ENCODE data around the gene EEFSEC. TPM values are rescaled to one million over a fixed set of nuclear protein-coding genes. Genes with fewer than 3 reads are reported as not detected.
A peak's percentile ranks its signal among the peaks of the same experiment; 100 is the strongest.

The EEFSEC gene
- total RNA-seq, 1 donor from 2014 or later: 16.9 TPM

GRCh38 chr3:128404276-128405068 lies 251.2 kb downstream of the EEFSEC start:
- peak; percentile 5 for ATAC-seq (ENCODE audit: poor library complexity)
- intact Hi-C loops (cut with DNase I): no loop called here
- DNase-seq: no peak

DNA sequence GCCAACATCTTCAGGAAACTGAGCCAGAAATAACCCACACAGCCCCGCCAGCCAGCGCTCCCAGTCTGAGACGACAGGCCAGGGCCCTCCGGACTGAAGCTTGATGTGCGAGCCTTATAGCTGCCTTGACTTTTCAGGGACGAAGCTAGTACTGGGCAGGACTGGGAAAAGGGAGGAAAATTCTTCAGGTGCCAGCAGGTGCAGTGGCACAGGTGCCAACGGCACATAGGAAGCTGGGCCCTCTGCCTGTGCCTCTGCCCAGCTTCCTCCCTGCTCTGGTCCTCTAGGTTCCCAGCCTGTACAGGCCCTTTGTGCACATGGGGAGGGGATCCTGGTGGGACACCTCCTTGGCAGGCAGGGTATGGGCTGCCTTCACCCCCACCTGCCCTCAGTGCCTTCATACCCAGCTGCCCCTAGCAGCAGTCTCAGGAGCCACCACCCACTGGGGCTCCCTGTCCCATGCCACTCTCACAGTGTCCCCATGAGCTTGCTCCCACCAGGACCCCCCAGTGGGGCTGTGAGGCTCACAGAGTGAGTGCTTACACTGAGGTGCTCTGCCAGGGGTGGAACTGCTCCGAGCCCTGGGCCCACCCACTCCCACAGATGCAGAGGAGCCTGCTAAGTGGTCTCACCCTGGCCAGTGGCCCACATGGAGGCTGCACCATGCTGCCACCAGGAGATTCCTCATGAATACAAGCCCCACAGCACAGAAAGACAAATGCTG lies 252.4 kb downstream of the EEFSEC start:
- no peak for ATAC-seq (ENCODE audit: poor library complexity)
- intact Hi-C loops (cut with DNase I): no loop called here
- no peak for DNase-seq

DNA sequence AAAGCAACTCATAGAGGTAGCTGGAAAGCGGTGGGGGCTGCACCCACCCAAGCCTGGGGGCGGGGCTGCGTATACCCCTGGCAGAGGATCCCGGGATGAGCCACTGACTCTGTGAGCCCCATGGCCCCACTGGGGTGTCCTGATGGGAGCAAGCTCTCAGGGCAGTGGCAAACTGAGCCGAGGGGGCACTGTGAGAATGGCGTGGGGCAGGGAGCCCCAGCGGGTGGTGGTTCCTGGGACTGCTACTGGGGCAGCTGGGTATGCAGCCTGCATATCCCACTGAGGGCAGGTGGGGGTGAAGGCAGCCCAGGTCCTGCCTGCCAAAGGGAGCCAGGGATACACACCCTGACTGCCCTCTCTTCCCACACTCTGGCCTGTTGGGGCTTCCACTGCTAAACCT lies 254.0 kb downstream of the EEFSEC start:
- intact Hi-C loops (cut with DNase I): no loop called here
- ATAC-seq (ENCODE audit: poor library complexity) (no peak), DNase-seq (no peak)

DNA sequence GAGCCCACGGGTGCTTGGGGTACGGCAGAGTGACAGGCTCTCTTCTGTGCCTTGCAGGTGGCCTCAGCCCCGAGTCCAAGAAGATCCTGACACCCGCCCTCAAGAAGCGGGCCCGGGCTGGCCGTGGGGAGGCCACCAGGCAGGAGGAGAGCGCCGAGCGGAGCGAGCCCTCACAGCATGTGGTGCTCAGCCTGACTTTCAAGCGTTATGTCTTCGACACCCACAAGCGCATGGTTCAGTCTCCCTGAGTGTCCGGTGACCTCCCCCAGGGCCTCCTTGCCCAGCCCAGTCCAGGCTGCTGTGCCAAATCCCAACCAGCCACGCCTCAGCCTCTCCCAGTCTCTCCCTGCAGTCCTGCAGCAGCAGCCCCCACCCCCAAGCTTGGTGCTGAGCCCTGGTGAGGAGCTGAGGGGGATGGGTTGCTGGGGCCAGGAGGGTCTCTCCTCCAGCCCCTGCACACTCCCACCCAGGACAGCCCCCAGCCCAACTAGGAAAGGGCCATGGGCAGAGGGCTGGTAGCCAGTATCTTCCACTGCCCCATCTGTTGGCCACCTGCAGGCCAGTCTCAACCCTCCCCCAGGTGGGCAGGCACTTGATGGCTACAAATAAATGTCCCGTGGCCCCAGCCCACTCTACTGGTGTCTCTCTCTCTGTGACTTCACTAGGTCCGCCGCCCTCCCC lies 254.9 kb downstream of the EEFSEC start:
- no peak for ATAC-seq (ENCODE audit: poor library complexity)
- intact Hi-C loops (cut with DNase I): no loop called here
- no peak for DNase-seq

- DNase-seq (peak; percentile 58), ATAC-seq (ENCODE audit: poor library complexity) (peak; percentile 59)
- intact Hi-C loops (cut with DNase I): no loop called here
Measured at GRCh38 chr3:128408693-128409623, 255.7 kb downstream of the EEFSEC start.

- no peak for ATAC-seq (ENCODE audit: poor library complexity)
- DNase-seq: no peak
- intact Hi-C loops (cut with DNase I): no loop called here
Measured at GRCh38 chr3:128409624-128410581, 256.6 kb downstream of the EEFSEC start.

- no peak for DNase-seq
- intact Hi-C loops (cut with DNase I): no loop called here
Measured at GRCh38 chr3:128410669-128411573, 257.6 kb downstream of the EEFSEC start.

DNA sequence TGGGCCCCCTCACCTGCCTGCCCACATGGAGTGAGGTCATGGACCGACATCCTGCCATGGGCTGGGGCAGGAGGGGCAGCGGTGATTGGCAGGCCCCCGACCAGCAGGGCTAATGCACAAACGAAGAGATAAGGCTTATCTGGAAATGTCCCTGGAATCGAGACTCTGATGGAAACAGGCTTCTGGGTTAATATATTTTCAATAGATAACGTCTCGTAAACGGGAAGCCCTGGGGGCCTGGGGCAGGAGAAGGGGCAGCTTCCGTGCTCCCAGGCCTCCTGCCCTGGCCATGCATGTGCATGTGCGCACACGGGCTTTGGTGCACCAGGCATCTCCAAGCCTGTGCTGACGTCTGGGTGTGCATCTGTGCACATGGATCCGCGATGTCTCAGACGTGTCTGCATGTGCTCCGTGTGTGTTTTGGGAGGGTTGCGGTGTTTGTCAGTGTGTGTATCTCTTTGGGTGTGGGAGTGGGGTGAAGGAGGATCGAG lies 258.3 kb downstream of the EEFSEC start:
- ATAC-seq (ENCODE audit: poor library complexity): no peak
- no peak for DNase-seq
- intact Hi-C loops (cut with DNase I): no loop called here

More at GRCh38 chr3:128410669-128411573, 257.6 kb downstream of the EEFSEC start:
- ATAC-seq (ENCODE audit: poor library complexity): no peak

GRCh38 chr3:128412180-128413002 lies 259.1 kb downstream of the EEFSEC start:
- no peak for DNase-seq
- intact Hi-C loops (cut with DNase I): no loop called here
- no peak for ATAC-seq (ENCODE audit: poor library complexity)

DNA sequence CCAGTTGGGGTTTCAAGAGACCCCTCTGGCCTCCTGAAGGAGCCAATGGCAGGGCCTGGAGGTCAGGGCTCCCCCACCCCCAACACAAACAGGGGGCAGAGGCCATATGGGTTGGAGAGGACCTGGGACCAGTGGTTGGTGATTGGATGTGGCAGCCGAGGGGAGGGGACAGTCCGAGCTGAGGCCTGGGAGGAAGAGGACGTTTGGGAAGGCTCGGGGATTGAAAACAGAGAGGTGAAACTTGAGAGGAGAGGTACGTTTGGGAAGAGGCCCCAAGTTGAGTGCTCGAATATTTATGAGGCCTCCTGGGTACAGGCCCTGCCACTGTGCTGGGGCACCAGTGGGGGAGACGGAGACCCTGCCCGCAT lies 259.7 kb downstream of the EEFSEC start:
- intact Hi-C loops (cut with DNase I): no loop called here
- no peak for DNase-seq
- ATAC-seq (ENCODE audit: poor library complexity): no peak

- DNase-seq: no peak
- intact Hi-C loops (cut with DNase I): no loop called here
- no peak for ATAC-seq (ENCODE audit: poor library complexity)
Measured at GRCh38 chr3:128413413-128414205, 260.3 kb downstream of the EEFSEC start.

DNA sequence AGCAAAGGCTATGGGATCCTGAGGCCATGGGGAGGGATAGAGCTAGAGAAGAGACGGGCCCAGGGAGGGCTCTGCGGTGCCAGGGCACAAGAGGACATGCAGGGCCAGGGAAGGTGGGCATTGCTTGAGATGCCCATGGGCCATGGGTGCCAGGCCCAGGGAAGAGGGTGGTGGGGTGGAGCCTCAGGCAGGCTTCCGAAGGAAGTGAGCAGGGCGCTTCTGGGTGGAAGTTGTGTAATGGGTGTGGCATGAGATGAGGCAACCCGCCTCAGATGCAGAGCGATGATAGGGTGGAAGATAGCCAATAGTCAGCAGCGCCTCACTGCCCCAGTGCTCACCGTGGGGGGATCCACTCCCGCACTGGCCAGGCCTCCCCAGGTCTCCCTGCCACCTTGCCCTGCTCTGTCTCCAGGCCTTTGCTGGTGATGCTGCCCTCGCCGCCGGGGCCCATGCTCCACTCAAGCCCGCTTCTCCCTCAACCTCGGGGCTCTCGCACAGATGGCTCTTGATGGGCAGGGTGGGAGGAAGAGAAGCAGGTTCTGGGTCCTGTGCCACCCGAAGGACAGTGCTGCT lies 262.0 kb downstream of the EEFSEC start:
- DNase-seq (no peak), ATAC-seq (ENCODE audit: poor library complexity) (peak; percentile 8)
- intact Hi-C loops (cut with DNase I): no loop called here

- no peak for DNase-seq
- intact Hi-C loops (cut with DNase I): no loop called here
- ATAC-seq (ENCODE audit: poor library complexity): no peak
Measured at GRCh38 chr3:128415773-128416577, 262.7 kb downstream of the EEFSEC start.
